Stimulated activated naive CD8-positive, alpha-beta T cell treated with anti-CD3 and anti-CD28 coated beads, Interleukin-15, amount 100 ng/mL, for 72 hours (primary cell): ENCODE measurements around the gene TERF2IP.
A peak's percentile ranks its signal among the peaks of the same experiment; 100 is the strongest.

Experiments
- ATAC-seq: fragments of 150-1000 bp; cut with Tn5 transposase; 2 replicates; pipeline ENCODE4 v1.10.0; 2021; ENCODE audit warnings: mild to moderate bottlenecking, moderate library complexity
- DNase-seq, 2 donors: peaks; one replicate each; pipeline ENCODE4 v3.0.0; 2021 to 2022
- H3K27ac Mint-ChIP-seq, 2 donors: one replicate each; pipeline ENCODE4 v1.8.0; 2022; ENCODE audit warnings: mild to moderate bottlenecking in 2 of 2, mixed read lengths in 2 of 2, moderate library complexity in 2 of 2
- H3K27me3 Mint-ChIP-seq: one replicate; pipeline ENCODE4 v1.8.0; 2022; ENCODE audit warnings: mixed read lengths
- H3K4me1 Mint-ChIP-seq: one replicate; pipeline ENCODE4 v1.8.0; 2022; ENCODE audit warnings: mild to moderate bottlenecking, mixed read lengths
- H3K4me3 Mint-ChIP-seq, 2 donors: one replicate each; pipeline ENCODE4 v1.8.0; 2022; ENCODE audit warnings: mild to moderate bottlenecking in 2 of 2, mixed read lengths in 2 of 2, moderate library complexity in 1 of 2
- H3K9me3 Mint-ChIP-seq, 2 donors: one replicate each; pipeline ENCODE4 v1.8.0; 2022; ENCODE audit warnings: mixed read lengths in 2 of 2

Gene TERF2IP

DNA sequence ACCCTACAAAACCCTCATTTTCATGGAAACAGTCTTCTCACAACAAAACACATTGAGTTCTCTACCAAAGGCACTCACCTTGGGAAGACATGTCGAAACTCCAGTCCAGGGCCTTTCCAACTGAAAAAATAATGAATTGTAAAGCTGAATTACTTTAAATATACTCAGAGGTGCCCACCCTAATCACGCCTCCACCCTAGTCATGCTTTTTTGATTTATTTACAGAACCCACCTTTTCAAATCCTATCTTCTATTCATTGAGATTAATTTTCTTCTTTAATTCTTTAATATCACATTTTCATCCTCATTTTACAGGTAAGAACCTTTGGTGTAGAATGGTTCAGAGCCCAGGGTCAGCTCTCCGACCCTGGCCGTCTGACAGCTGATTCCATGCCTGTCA, 29.3 kb downstream of the TERF2IP start, which contains the start of gene CPHXL2:
CPHXL2 (minus strand) TSS at position 101 of the 400 bp plus-strand sequence; CDS start at position 91, 10 bp downstream.
- Mint-ChIP-seq H3K27me3 (no peaks in the 10 kb centered on the region), H3K9me3 (no peaks in the 10 kb centered on the region), H3K4me3 (no peak within 1 kb of the TSS), H3K4me1 (no peaks in the 10 kb centered on the region), H3K27ac (peak within 1 kb of the TSS in 1 of 2 donors; percentile 11)
- no peak for ATAC-seq
- no peak for DNase-seq

DNA sequence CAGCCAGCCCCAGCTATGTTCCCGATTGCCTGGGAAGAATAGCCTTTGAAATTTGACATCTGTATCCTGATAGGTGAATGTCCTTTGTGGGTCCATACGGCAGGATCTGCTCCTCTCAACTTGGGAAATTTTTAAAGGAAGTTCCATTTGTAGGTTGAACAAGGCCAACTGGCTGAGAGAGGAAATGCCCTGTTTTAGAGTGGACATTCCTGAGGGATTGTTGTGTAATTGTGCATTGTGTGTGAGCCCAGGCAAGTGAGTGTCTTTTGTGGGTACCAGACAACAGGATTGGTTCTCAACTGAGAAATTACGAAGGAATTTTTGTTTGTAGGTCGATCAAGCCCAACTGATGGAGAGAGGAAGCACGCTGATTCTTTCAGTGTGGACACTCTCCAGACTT, 31.8 kb downstream of the TERF2IP start:
- ATAC-seq (no peak), DNase-seq (no peak)
- Mint-ChIP-seq H3K4me3 (no peak overlapping the region), H3K9me3 (peaks cover 0 to 6% of the 10 kb centered on the region in 2 donors), H3K4me1 (no peaks in the 10 kb centered on the region), H3K27me3 (no peaks in the 10 kb centered on the region), H3K27ac (no peak overlapping the region)

DNA sequence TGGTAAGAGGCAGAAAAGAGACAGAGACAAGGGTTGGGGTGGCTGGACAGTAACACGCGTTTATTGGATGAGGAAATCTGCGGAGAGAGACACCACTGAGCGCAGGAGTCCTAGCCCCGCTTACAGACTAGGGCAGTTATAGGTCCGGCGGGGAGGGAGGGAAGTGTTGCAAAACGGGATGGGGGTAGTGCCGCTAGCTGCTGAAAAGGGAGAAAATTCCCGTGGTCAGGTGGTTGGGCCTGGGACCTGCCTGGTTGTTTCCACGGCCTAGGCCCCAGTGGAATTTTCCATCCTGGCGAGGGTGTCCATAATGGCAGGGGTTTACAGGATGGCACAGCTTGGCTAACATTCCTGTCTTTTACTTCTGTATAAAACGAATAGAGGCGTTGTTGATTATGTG, 34.7 kb downstream of the TERF2IP start:
- ATAC-seq (no peak), DNase-seq (no peak)
- no peak overlapping the region for H3K4me3 Mint-ChIP-seq
- H3K27me3 Mint-ChIP-seq, result no peaks in the 10 kb centered on the region
- H3K4me1 Mint-ChIP-seq, result no peaks in the 10 kb centered on the region
- H3K27ac Mint-ChIP-seq, result no peak overlapping the region
- H3K9me3 Mint-ChIP-seq, result peaks cover 0 to 11% of the 10 kb centered on the region in 2 donors

DNA sequence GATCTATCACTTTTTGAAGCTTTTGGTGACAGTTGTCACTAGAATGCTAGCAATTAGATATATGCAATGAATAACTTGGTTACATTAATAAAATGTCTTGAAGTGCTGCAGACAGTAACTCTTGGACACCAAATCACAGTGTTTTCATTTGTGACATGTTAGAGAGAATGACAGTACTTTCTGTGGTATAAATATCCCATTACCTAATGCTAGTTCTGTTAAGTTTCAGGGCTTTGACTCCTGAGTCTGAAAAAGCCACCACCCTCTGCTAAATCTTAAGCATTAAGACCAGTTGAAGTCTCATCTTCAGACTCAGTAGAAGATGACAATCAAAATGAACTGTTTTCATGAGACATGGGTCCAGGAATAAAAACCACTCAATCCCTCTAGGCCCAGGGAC, 39.8 kb downstream of the TERF2IP start:
- DNase-seq (no peak), ATAC-seq (no peak)
- no peak overlapping the region for H3K27ac Mint-ChIP-seq
- H3K9me3 Mint-ChIP-seq, result peaks cover 8 to 11% of the 10 kb centered on the region in 2 donors
- no peak overlapping the region for H3K4me3 Mint-ChIP-seq
- no peaks in the 10 kb centered on the region for H3K27me3 Mint-ChIP-seq
- H3K4me1 Mint-ChIP-seq, result no peaks in the 10 kb centered on the region

DNA sequence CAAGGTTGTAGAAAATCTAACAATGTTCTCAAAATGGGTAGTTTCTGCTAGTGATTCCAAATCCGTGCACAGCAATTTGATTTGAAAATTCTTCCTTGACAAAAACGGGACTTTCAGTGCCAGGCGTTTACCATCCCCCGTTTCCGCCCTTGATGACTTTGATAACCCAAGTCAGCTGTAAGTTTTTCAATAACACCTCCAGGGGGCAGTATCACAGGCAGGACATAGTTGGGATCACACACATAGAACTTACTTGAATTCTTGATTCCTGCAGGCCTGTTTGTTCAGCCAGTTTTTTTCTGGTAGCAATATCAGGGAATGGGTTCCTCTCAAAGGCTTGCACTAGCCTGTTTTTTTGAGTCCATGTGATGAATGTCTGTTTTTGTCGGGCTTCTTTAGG, 48.1 kb downstream of the TERF2IP start:
- no peaks in the 10 kb centered on the region for H3K4me1 Mint-ChIP-seq
- H3K27ac Mint-ChIP-seq, result no peak overlapping the region
- no peak for ATAC-seq
- H3K9me3 Mint-ChIP-seq, result no peaks in the 10 kb centered on the region
- no peak for DNase-seq
- no peaks in the 10 kb centered on the region for H3K27me3 Mint-ChIP-seq
- no peak overlapping the region for H3K4me3 Mint-ChIP-seq

DNA sequence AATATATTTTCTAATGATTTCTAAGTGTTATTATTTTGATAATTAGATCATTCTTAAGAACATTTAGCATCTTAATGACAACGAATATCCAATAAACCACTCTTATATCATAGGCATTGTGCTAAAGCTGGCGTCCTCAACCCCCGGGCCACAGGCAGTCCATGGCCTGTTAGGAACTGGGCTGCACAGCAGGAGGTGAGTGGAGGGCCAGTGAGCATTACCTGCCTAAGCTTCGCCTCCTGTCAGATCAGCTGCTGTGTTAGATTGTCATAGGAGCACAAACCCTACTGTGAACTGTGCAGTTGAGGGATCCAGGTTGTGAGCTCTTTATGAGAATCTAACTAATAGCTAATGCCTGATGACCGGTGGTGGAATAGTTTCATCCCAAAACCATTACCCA, 50.0 kb downstream of the TERF2IP start:
- H3K9me3 Mint-ChIP-seq, result no peaks in the 10 kb centered on the region
- ATAC-seq, result no peak

DNA sequence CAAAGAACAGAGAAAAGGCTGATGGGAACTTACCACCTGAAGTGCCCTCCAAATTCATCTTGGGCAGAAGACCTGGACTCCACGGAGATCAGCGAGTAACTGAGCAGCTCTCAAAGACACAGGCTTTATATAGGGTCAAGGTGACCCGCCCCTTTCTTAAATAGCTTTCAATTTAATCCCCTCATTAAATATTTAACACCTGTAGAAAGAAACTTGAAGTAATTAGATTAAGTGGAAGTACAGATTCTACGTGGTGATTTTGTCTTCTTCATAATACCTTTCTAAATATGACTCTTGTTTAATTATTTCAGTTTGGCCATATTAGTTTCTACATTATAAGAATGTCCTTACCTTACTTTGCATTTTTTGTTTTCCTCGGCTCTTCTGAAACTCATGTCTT, 53.8 kb downstream of the TERF2IP start, which contains the start of gene DUXB:
DUXB (minus strand) TSS at position 101 of the 400 bp plus-strand sequence; CDS start at position 58, 43 bp downstream.
- Mint-ChIP-seq H3K4me1 (no peaks in the 10 kb centered on the region), H3K27me3 (peaks cover 9% of the 10 kb centered on the region), H3K4me3 (no peak within 1 kb of the TSS), H3K9me3 (no peaks in the 10 kb centered on the region), H3K27ac (peak within 1 kb of the TSS in 1 of 2 donors; percentile 10)
- DNase-seq (no peak), ATAC-seq (no peak)

More for the DNA sequence above, 50.0 kb downstream of the TERF2IP start:
- no peaks in the 10 kb centered on the region for H3K4me1 Mint-ChIP-seq
- H3K27ac Mint-ChIP-seq, result no peak overlapping the region
- no peaks in the 10 kb centered on the region for H3K27me3 Mint-ChIP-seq
- H3K4me3 Mint-ChIP-seq, result no peak overlapping the region
- DNase-seq, result no peak

DNA sequence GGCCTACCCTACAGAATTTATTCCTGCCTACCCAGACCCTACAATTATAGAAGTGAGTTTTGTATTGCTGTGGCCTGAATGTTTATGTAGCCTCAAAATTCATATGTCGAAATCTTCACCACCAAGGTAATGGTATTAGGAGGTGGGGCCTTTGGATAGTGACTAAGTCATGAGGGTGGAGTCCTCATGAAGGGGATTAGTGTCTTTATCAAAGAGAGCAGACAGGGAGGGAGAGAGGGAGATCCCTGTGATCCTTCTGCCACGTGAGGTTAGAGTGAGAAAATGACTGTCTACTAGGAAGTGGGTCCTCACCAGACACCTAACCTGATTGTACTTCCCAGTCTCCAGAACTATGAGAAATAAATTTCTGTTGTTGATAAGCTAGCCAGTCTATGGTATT, 54.7 kb downstream of the TERF2IP start:
- peaks cover 13% of the 10 kb centered on the region for H3K27me3 Mint-ChIP-seq
- ATAC-seq (no peak), DNase-seq (no peak)
- no peaks in the 10 kb centered on the region for H3K4me1 Mint-ChIP-seq
- no peak overlapping the region for H3K4me3 Mint-ChIP-seq
- no peak overlapping the region for H3K27ac Mint-ChIP-seq
- H3K9me3 Mint-ChIP-seq, result no peaks in the 10 kb centered on the region

DNA sequence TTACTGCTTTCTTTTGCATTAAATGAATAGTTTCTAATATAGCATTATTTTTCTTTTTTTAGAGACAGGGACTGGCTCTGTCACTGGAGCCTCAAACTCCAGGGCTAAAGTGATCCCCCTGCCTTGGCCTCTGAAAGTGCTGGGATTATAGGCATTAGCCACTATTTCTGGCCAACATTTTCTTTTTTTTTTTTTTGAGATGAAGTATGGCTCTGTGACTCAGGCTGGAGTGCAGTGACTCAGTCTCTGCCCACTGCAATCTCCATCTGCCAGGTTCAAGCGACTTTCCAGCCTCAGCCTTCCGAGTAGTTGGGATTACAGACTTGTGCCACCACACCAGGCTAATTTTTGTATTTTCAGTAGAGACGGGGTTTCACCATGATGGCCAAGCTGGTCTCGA, 55.7 kb downstream of the TERF2IP start:
- no peak overlapping the region for H3K27ac Mint-ChIP-seq
- no peaks in the 10 kb centered on the region for H3K4me1 Mint-ChIP-seq
- peaks cover 15% of the 10 kb centered on the region for H3K27me3 Mint-ChIP-seq
- DNase-seq (no peak), ATAC-seq (no peak)
- no peak overlapping the region for H3K4me3 Mint-ChIP-seq
- no peaks in the 10 kb centered on the region for H3K9me3 Mint-ChIP-seq
